ENCODE data around the gene PLXNA4.

Gene PLXNA4

GRCh38 chr7:132541656-132542055 lies 34.6 kb downstream of the PLXNA4 start:
- no peak overlapping the region for H3K4me3 ChIP-seq (ENCODE audit: low read depth, low read length, poor library complexity, severe bottlenecking)
- no peak overlapping the region for H3K27ac ChIP-seq (ENCODE audit: low read depth, low read length, poor library complexity, severe bottlenecking)
- peaks cover 3% of the 10 kb centered on the region; the same call in 1 of the 2 replicates for H3K27me3 ChIP-seq (ENCODE audit: insufficient read depth, low read length)
- H3K9me3 ChIP-seq (ENCODE audit: low read length): no peaks in the 10 kb centered on the region
- no peak overlapping the region for H3K4me2 ChIP-seq (ENCODE audit: low read length)
- H3K9me2 ChIP-seq (ENCODE audit: low read depth, low read length): no peaks in the 10 kb centered on the region
- TF ChIP-seq EZH2 (IDR thresholded peaks at IDR 0.05; ENCODE audit: borderline replicate concordance, low read length): no peak
- TF ChIP-seq, protein P1, sequence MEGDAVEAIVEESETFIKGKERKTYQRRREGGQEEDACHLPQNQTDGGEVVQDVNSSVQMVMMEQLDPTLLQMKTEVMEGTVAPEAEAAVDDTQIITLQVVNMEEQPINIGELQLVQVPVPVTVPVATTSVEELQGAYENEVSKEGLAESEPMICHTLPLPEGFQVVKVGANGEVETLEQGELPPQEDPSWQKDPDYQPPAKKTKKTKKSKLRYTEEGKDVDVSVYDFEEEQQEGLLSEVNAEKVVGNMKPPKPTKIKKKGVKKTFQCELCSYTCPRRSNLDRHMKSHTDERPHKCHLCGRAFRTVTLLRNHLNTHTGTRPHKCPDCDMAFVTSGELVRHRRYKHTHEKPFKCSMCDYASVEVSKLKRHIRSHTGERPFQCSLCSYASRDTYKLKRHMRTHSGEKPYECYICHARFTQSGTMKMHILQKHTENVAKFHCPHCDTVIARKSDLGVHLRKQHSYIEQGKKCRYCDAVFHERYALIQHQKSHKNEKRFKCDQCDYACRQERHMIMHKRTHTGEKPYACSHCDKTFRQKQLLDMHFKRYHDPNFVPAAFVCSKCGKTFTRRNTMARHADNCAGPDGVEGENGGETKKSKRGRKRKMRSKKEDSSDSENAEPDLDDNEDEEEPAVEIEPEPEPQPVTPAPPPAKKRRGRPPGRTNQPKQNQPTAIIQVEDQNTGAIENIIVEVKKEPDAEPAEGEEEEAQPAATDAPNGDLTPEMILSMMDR (IDR thresholded peaks at IDR 0.05; ENCODE audit: low read length): no peak
- no peaks in the 10 kb centered on the region for H3K79me2 ChIP-seq (ENCODE audit: insufficient read depth, low read length)
- H2AFZ ChIP-seq (ENCODE audit: low read length): no peak overlapping the region
- H4K20me1 ChIP-seq (ENCODE audit: insufficient read depth, low read length): no peaks in the 10 kb centered on the region
- H3F3A ChIP-seq (ENCODE audit: insufficient read depth, low read length): no peaks in the 10 kb centered on the region
- H3K9ac ChIP-seq (ENCODE audit: low read length): no peak overlapping the region
- H3K4me1 ChIP-seq (ENCODE audit: insufficient read depth, low read length, severe bottlenecking): no peaks in the 10 kb centered on the region
- no peaks in the 10 kb centered on the region for H3K36me3 ChIP-seq (ENCODE audit: insufficient read depth, low read length)

DNA sequence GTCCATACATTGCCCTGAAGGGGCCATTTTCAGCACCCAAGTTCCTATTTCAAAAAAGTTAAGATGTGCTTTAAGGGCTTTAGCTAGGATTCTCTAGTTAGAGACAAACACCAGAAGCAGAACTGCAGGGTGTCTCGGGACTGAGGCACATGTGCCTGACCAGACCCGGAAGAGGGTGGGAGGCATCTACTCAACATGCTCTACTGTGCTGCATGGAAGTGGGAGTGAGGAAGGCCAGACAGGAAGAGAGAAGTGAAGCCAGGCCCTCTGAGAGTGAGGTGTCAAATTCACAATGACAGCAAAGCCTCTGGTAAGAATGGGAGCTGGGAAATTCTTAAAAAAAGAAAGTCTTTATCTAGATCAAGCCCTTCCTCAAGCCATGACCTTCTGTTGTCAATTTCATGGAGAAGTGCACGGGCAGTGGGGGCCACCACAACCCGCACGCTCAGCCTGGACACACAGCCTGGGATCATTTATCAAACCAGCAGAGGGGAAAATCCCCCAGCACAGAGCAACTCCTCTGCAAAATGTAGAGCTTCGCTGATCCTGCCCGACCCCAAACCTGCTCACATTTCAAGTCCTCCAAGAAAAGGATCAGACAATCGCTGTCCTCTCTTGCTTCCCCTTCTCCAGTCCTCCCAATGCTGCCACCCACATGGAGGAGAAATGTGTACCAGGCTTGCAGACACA lies 38.7 kb downstream of the PLXNA4 start:
- Histone ChIP-seq H3K9me3 (ENCODE audit: low read length) (no peaks in the 10 kb centered on the region), H3K79me2 (ENCODE audit: insufficient read depth, low read length) (no peaks in the 10 kb centered on the region), H2AFZ (ENCODE audit: low read length) (no peak overlapping the region), H3K36me3 (ENCODE audit: insufficient read depth, low read length) (no peaks in the 10 kb centered on the region), H3K27ac (ENCODE audit: low read depth, low read length, poor library complexity, severe bottlenecking) (no peak overlapping the region), H4K20me1 (ENCODE audit: insufficient read depth, low read length) (no peaks in the 10 kb centered on the region), H3K4me3 (ENCODE audit: low read depth, low read length, poor library complexity, severe bottlenecking) (no peak overlapping the region), H3K4me2 (ENCODE audit: low read length) (no peak overlapping the region), H3K4me1 (ENCODE audit: insufficient read depth, low read length, severe bottlenecking) (no peaks in the 10 kb centered on the region), H3K9ac (ENCODE audit: low read length) (no peak overlapping the region), H3K27me3 (ENCODE audit: insufficient read depth, low read length) (peaks cover 3% of the 10 kb centered on the region; the same call in 1 of the 2 replicates), H3K9me2 (ENCODE audit: low read depth, low read length) (no peaks in the 10 kb centered on the region), H3F3A (ENCODE audit: insufficient read depth, low read length) (no peaks in the 10 kb centered on the region)
- no peak for TF ChIP-seq EZH2 (IDR thresholded peaks at IDR 0.05; ENCODE audit: borderline replicate concordance, low read length)
- TF ChIP-seq, protein P1 (IDR thresholded peaks at IDR 0.05; ENCODE audit: low read length): no peak

DNA sequence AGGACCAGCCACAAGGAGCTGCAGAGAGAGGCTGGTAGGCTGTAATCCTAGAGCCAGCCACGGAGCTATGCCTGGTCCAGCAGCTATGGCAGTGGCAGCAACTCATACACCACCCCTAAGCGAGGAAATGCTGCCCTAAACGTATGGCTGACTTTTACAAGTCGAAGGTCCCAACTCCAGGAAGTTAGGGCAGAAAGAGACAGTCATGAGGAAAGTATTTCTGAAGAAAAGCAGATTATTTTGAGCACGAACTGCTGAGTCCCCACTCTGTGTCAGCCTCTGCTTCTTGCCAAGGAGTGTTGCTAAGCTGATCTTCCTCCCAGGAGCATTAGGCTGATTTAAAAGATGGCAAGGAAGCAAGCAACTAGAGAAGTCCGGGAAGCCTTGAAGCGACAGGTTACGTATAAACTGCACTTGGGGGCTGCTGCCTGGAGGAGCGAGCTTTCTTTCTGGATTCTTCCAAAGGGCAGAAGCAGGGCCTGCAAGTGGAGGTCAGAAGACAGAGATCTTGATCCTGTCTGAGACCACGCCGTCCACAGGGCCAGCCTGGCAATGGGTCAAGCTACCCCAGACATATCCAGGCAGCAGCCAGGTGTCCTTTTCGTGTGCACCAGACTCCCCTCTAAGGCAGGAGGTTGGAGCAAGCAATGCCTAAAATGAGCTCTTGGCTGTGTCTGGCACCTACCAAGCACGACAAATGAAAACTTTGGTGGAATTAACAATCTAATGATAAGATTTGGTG lies 39.4 kb downstream of the PLXNA4 start:
- Histone ChIP-seq H3K36me3 (ENCODE audit: insufficient read depth, low read length) (no peaks in the 10 kb centered on the region), H3F3A (ENCODE audit: insufficient read depth, low read length) (no peaks in the 10 kb centered on the region), H3K4me1 (ENCODE audit: insufficient read depth, low read length, severe bottlenecking) (no peaks in the 10 kb centered on the region), H3K9me2 (ENCODE audit: low read depth, low read length) (no peaks in the 10 kb centered on the region), H3K27ac (ENCODE audit: low read depth, low read length, poor library complexity, severe bottlenecking) (no peak overlapping the region), H3K27me3 (ENCODE audit: insufficient read depth, low read length) (peaks cover 3% of the 10 kb centered on the region; the same call in 1 of the 2 replicates), H3K9me3 (ENCODE audit: low read length) (no peaks in the 10 kb centered on the region), H4K20me1 (ENCODE audit: insufficient read depth, low read length) (no peaks in the 10 kb centered on the region), H3K4me3 (ENCODE audit: low read depth, low read length, poor library complexity, severe bottlenecking) (no peak overlapping the region), H3K4me2 (ENCODE audit: low read length) (no peak overlapping the region), H3K79me2 (ENCODE audit: insufficient read depth, low read length) (no peaks in the 10 kb centered on the region), H2AFZ (ENCODE audit: low read length) (no peak overlapping the region), H3K9ac (ENCODE audit: low read length) (no peak overlapping the region)
- no peak for TF ChIP-seq EZH2 (IDR thresholded peaks at IDR 0.05; ENCODE audit: borderline replicate concordance, low read length)
- TF ChIP-seq, protein P1 (IDR thresholded peaks at IDR 0.05; ENCODE audit: low read length): no peak
